ENCODE results near the gene IMMP2L. TPM values are rescaled to one million over a fixed set of nuclear protein-coding genes. Genes with fewer than 3 reads are reported as not detected.
"Not testable (repeated sequence)": the region's sequence is repeated elsewhere in the genome, so short reads cannot be mapped to it uniquely, and the experiment has no call there.

Gene IMMP2L
- total RNA-seq, 1 donor from 2014 or later = 13.8 TPM

- ATAC-seq (no peak), DNase-seq (ENCODE audit: low spot score) (no peak)
Observed at GRCh38 chr7:111510584-111511378, 51.5 kb downstream of the IMMP2L start.

- no peak for DNase-seq (ENCODE audit: low spot score)
- ATAC-seq = no peak
Observed at GRCh38 chr7:111510062-111510461, 52.2 kb downstream of the IMMP2L start.

GRCh38 chr7:111509288-111509687, 53.0 kb downstream of the IMMP2L start:
- DNase-seq (ENCODE audit: low spot score) (no peak), ATAC-seq (no peak)

GRCh38 chr7:111508387-111508786, 53.9 kb downstream of the IMMP2L start:
- ATAC-seq = no peak

GRCh38 chr7:111505422-111505821, 56.9 kb downstream of the IMMP2L start:
- DNase-seq (ENCODE audit: low spot score) = not testable (repeated sequence)

More at GRCh38 chr7:111508387-111508786, 53.9 kb downstream of the IMMP2L start:
- no peak for DNase-seq (ENCODE audit: low spot score)

GRCh38 chr7:111501799-111502198, 60.5 kb downstream of the IMMP2L start:
- not testable (repeated sequence) for DNase-seq (ENCODE audit: low spot score); ATAC-seq

More at GRCh38 chr7:111505422-111505821, 56.9 kb downstream of the IMMP2L start:
- not testable (repeated sequence) for ATAC-seq

- ATAC-seq = no peak
- DNase-seq (ENCODE audit: low spot score) = no peak
Observed at GRCh38 chr7:111499027-111499426, 63.3 kb downstream of the IMMP2L start.

GRCh38 chr7:111498391-111499007, 63.8 kb downstream of the IMMP2L start:
- no peak for ATAC-seq
- no peak for DNase-seq (ENCODE audit: low spot score)

- no peak for ATAC-seq
- DNase-seq (ENCODE audit: low spot score) = no peak
Observed at GRCh38 chr7:111495173-111495810, 67.0 kb downstream of the IMMP2L start.

GRCh38 chr7:111492234-111492633, 70.1 kb downstream of the IMMP2L start:
- DNase-seq (ENCODE audit: low spot score) = no peak
- no peak for ATAC-seq

- DNase-seq (ENCODE audit: low spot score) = no peak
- ATAC-seq = peak; percentile 81
Observed at GRCh38 chr7:111486472-111487142, 75.7 kb downstream of the IMMP2L start.

GRCh38 chr7:111485701-111486380, 76.5 kb downstream of the IMMP2L start:
- no peak for DNase-seq (ENCODE audit: low spot score)
- ATAC-seq = no peak

GRCh38 chr7:111483078-111483477, 79.2 kb downstream of the IMMP2L start:
- DNase-seq (ENCODE audit: low spot score) (no peak), ATAC-seq (no peak)

- DNase-seq (ENCODE audit: low spot score) (no peak), ATAC-seq (no peak)
Observed at GRCh38 chr7:111477462-111478225, 84.6 kb downstream of the IMMP2L start.

- DNase-seq (ENCODE audit: low spot score) = no peak
- ATAC-seq = no peak
Observed at GRCh38 chr7:111476586-111477293, 85.6 kb downstream of the IMMP2L start.

- DNase-seq (ENCODE audit: low spot score) (no peak), ATAC-seq (no peak)
Observed at GRCh38 chr7:111475959-111476358, 86.3 kb downstream of the IMMP2L start.

GRCh38 chr7:111475419-111475748, 86.9 kb downstream of the IMMP2L start:
- ATAC-seq (no peak), DNase-seq (ENCODE audit: low spot score) (no peak)

- DNase-seq (ENCODE audit: low spot score) (no peak), ATAC-seq (no peak)
Observed at GRCh38 chr7:111474723-111475418, 87.4 kb downstream of the IMMP2L start.

All from left lobe of liver (tissue), 2 donors.